Nephron (organoid): Measurements from ENCODE around the gene MAP6D1.

ENCODE experiments used
- H3K27ac Mint-ChIP-seq, 3 experiments: 2 replicates each; pipeline ENCODE4 v1.8.0; 2020; ENCODE audit warnings: mixed read lengths in 3 of 3, mild to moderate bottlenecking in 2 of 3, moderate library complexity in 1 of 3
- H3K27me3 Mint-ChIP-seq: 2 replicates; pipeline ENCODE4 v1.8.0; 2021; ENCODE audit warnings: low read depth, mild to moderate bottlenecking, moderate library complexity, mixed read lengths
- H3K36me3 Mint-ChIP-seq: 2 replicates; pipeline ENCODE4 v1.8.0; 2020; ENCODE audit warnings: low read depth, mixed read lengths
- H3K4me1 Mint-ChIP-seq: 2 replicates; pipeline ENCODE4 v1.8.0; 2020; ENCODE audit warnings: mixed read lengths
- H3K4me3 Mint-ChIP-seq, 3 experiments: 2 replicates each; pipeline ENCODE4 v1.8.0; 2020; ENCODE audit warnings: mild to moderate bottlenecking in 3 of 3, mixed read lengths in 3 of 3, moderate library complexity in 2 of 3
- H3K9me3 Mint-ChIP-seq: 2 replicates; pipeline ENCODE4 v1.8.0; 2020; ENCODE audit warnings: mixed read lengths
- CTCF ChIP-seq, 3 experiments: fragments of 200-600 bp; sonication (generic); IDR thresholded peaks; one replicate each; pipeline ENCODE4 v1.5.0; 2021; ENCODE audit warnings: antibody characterized with exemption in 3 of 3; ENCODE audit not compliant: unreplicated experiment in 3 of 3

MAP6D1 gene

GRCh38 chr3:183822631-183823030 lies 2.7 kb downstream of the MAP6D1 start:
- H3K4me1 Mint-ChIP-seq: peaks cover 24% of the 10 kb centered on the region
- peaks cover 14% of the 10 kb centered on the region for H3K27me3 Mint-ChIP-seq
- H3K4me3 Mint-ChIP-seq: peak overlapping the region; percentile 65 to 76 (median 70)
- peaks cover 5% of the 10 kb centered on the region for H3K36me3 Mint-ChIP-seq
- H3K27ac Mint-ChIP-seq: peak overlapping the region in 1 of 3 experiments; percentile 64
- no peaks in the 10 kb centered on the region for H3K9me3 Mint-ChIP-seq
- TF ChIP-seq CTCF (IDR thresholded peaks at IDR 0.05; ENCODE audit: unreplicated experiment in 3 of 3): no peak

- no peak for TF ChIP-seq CTCF (IDR thresholded peaks at IDR 0.05; ENCODE audit: unreplicated experiment in 3 of 3)
- Mint-ChIP-seq H3K36me3 (peaks cover 9% of the 10 kb centered on the region), H3K27me3 (peaks cover 9% of the 10 kb centered on the region), H3K27ac (no peak overlapping the region), H3K4me3 (no peak overlapping the region), H3K9me3 (no peaks in the 10 kb centered on the region), H3K4me1 (peaks cover 12% of the 10 kb centered on the region)
These were observed 5.5 kb downstream of the MAP6D1 start for GRCh38 chr3:183819831-183820230.

GRCh38 chr3:183818706-183819624 lies 6.4 kb downstream of the MAP6D1 start:
- Mint-ChIP-seq H3K27ac (no peak overlapping the region), H3K4me3 (no peak overlapping the region), H3K27me3 (peaks cover 3% of the 10 kb centered on the region), H3K36me3 (peaks cover 13% of the 10 kb centered on the region), H3K4me1 (peaks cover 7% of the 10 kb centered on the region), H3K9me3 (no peaks in the 10 kb centered on the region)
- TF ChIP-seq CTCF (IDR thresholded peaks at IDR 0.05; ENCODE audit: unreplicated experiment in 3 of 3): no peak

DNA sequence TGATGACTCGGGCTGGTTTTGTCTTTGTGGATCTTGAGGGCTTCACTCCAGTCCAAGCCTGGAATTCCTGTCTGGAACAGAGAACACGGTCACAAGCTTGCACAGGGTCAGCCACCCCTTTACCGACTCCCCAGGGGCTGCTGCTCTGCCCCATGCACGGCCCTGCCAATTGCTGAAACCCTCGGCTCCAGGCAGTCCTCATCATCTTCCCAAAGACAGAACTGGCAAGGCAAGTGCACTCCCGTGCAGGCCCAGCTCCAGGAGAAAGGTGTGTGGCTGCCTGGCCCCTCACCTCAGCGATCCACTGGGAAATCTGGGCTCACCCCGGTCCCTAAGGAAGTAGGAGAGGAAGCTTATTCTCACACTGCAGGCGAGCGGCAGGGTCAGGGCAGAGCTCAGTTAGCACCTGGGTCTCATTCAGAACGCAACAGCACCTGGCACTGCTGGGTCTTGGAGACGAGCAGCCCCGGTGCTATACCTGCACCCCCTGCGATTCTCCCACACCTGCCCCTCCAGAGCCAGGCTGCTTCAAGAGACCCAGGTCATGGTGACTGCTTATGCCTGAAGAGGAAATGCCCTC lies 7.2 kb downstream of the MAP6D1 start:
- peaks cover 3% of the 10 kb centered on the region for H3K27me3 Mint-ChIP-seq
- H3K4me1 Mint-ChIP-seq: peaks cover 4% of the 10 kb centered on the region
- no peak overlapping the region for H3K27ac Mint-ChIP-seq
- no peak for TF ChIP-seq CTCF (IDR thresholded peaks at IDR 0.05; ENCODE audit: unreplicated experiment in 3 of 3)
- H3K4me3 Mint-ChIP-seq: no peak overlapping the region
- no peaks in the 10 kb centered on the region for H3K9me3 Mint-ChIP-seq
- H3K36me3 Mint-ChIP-seq: peaks cover 13% of the 10 kb centered on the region

- no peaks in the 10 kb centered on the region for H3K9me3 Mint-ChIP-seq
- H3K27ac Mint-ChIP-seq: no peak overlapping the region
- H3K27me3 Mint-ChIP-seq: peaks cover 3% of the 10 kb centered on the region
- H3K4me3 Mint-ChIP-seq: no peak overlapping the region
- no peak for TF ChIP-seq CTCF (IDR thresholded peaks at IDR 0.05; ENCODE audit: unreplicated experiment in 3 of 3)
- peaks cover 18% of the 10 kb centered on the region for H3K36me3 Mint-ChIP-seq
- peaks cover 4% of the 10 kb centered on the region for H3K4me1 Mint-ChIP-seq
These were observed 7.7 kb downstream of the MAP6D1 start for GRCh38 chr3:183817639-183818038.
